HepG2 (cell line): ENCODE data around the gene WNT3. TPM values are rescaled to one million over a fixed set of nuclear protein-coding genes. Genes with fewer than 3 reads are reported as not detected.

Source experiments
- ARNT ChIP-seq: fragments of 450-650 bp; IDR thresholded peaks from 2 replicates; pipeline ENCODE4 v1.6.1; 2017
- CHD4 ChIP-seq: fragments of 200-600 bp; sonication (generic); IDR thresholded peaks from 2 replicates; pipeline ENCODE4 v1.7.0; 2017; ENCODE audit warnings: mild to moderate bottlenecking, low read length, borderline replicate concordance
- ELF1 ChIP-seq: sonication (generic); formaldehyde crosslinking; IDR thresholded peaks from 2 replicates; pipeline ENCODE4 v1.4.0; 2020; ENCODE audit warnings: missing genetic modification reagents
- ERF ChIP-seq: IDR thresholded peaks from 2 replicates; pipeline ENCODE4 v1.6.1; 2018; ENCODE audit warnings: missing biosample characterization, missing genetic modification reagents
- GTF3A ChIP-seq: sonication (generic); formaldehyde crosslinking; conservative IDR thresholded peaks from 2 replicates; pipeline ENCODE4 v1.4.0; 2020; ENCODE audit warnings: mild to moderate bottlenecking, missing genetic modification reagents
- KDM1A ChIP-seq: IDR thresholded peaks from 2 replicates; pipeline ENCODE4 v1.6.1; 2016; ENCODE audit warnings: missing compliant biosample characterization
- MXI1 ChIP-seq: IDR thresholded peaks from 3 replicates; pipeline ENCODE4 v1.6.1; 2012; ENCODE audit warnings: low read depth, low read length, inconsistent platforms, borderline replicate concordance
- PCBP1 ChIP-seq: fragments of 200-400 bp; formaldehyde crosslinking; IDR thresholded peaks from 2 replicates; pipeline ENCODE4 v1.6.1; 2017; ENCODE audit warnings: mild to moderate bottlenecking, low read depth, low read length, borderline replicate concordance
- SOX6 ChIP-seq, 2 experiments: fragments of 450-650 bp in 1 of 2; sonication (generic) in 1 of 2; formaldehyde crosslinking in 1 of 2; IDR thresholded peaks; 2 replicates each; pipeline versions ENCODE4 v1.4.0 to v1.6.1; 2017 to 2020; ENCODE audit warnings: antibody characterized with exemption in 1 of 2, mild to moderate bottlenecking in 1 of 2, missing genetic modification reagents in 1 of 2
- SPEN ChIP-seq: sonication (generic); formaldehyde crosslinking; IDR thresholded peaks from 2 replicates; pipeline ENCODE4 v1.5.1; 2020; ENCODE audit warnings: low read depth, mild to moderate bottlenecking, missing genetic modification reagents
- STAG1 ChIP-seq: sonication (generic); formaldehyde crosslinking; IDR thresholded peaks from 2 replicates; pipeline ENCODE4 v1.4.0; 2020; ENCODE audit warnings: missing genetic modification reagents
- TBL1XR1 ChIP-seq: fragments of 150-350 bp; IDR thresholded peaks from 2 replicates; pipeline ENCODE4 v1.6.1; 2014; ENCODE audit warnings: borderline replicate concordance, low read length; ENCODE audit not compliant: partially characterized antibody
- TMF1 ChIP-seq: sonication (generic); formaldehyde crosslinking; IDR thresholded peaks from 2 replicates; pipeline ENCODE4 v1.8.1; 2022; ENCODE audit warnings: low read depth, missing genetic modification reagents
- ZNF274 ChIP-seq: sonication (generic); formaldehyde crosslinking; IDR thresholded peaks from 2 replicates; pipeline ENCODE4 v1.5.1; 2020; ENCODE audit warnings: mild to moderate bottlenecking, missing genetic modification reagents
- ZNF446 ChIP-seq: sonication (generic); formaldehyde crosslinking; IDR thresholded peaks from 2 replicates; pipeline ENCODE4 v1.5.0; 2020; ENCODE audit warnings: mild to moderate bottlenecking, missing genetic modification reagents
- ZNF547 ChIP-seq: sonication (generic); formaldehyde crosslinking; IDR thresholded peaks from 2 replicates; pipeline ENCODE4 v1.5.1; 2020; ENCODE audit warnings: mild to moderate bottlenecking, missing genetic modification reagents
- ZNF607 ChIP-seq: sonication (generic); formaldehyde crosslinking; IDR thresholded peaks from 2 replicates; pipeline ENCODE4 v1.5.1; 2020; ENCODE audit warnings: missing genetic modification reagents, mild to moderate bottlenecking, borderline replicate concordance
- ZNF788 ChIP-seq: sonication (generic); formaldehyde crosslinking; IDR thresholded peaks from 2 replicates; pipeline ENCODE4 v1.5.0; 2020; ENCODE audit warnings: mild to moderate bottlenecking, missing genetic modification reagents, borderline replicate concordance
- ZSCAN31 ChIP-seq: sonication (generic); formaldehyde crosslinking; IDR thresholded peaks from 2 replicates; pipeline ENCODE4 v1.5.0; 2020; ENCODE audit warnings: low read depth, mild to moderate bottlenecking, missing genetic modification reagents
- polyA plus RNA-seq, 8 experiments: library from polyadenylated mRNA; depleted of rRNA in 3 of 8; stranded (reverse) in 7 of 8; unstranded in 1 of 8; fragments of >200 nt; fragmentation: Illumina TruSeq in 4 of 8; extraction: Trizol in 4 of 8; gene quantifications; 2 replicates each; pipeline versions ENCODE4 v1.2.1 to v1.2.3, GENCODE V29; 2011 to 2016; ENCODE audit warnings: low read depth in 4 of 8, missing spikeins in 1 of 8, mixed read lengths in 1 of 8; ENCODE audit not compliant: insufficient read depth in 1 of 8
- total RNA-seq, 5 experiments: library from RNA; depleted of rRNA; stranded (reverse); fragments of >200 nt; fragmentation: Illumina TruSeq; extraction: Trizol; gene quantifications; 2 replicates each; pipeline ENCODE4 v1.2.3, GENCODE V29; 2016; ENCODE audit warnings: low read depth in 1 of 5
- TF ChIP-seq, protein P1 (sequence below): sonication (generic); formaldehyde crosslinking; IDR thresholded peaks from 2 replicates; pipeline ENCODE4 v1.4.0; 2020; ENCODE audit warnings: missing genetic modification reagents, borderline replicate concordance
- TF ChIP-seq, protein P2 (sequence below): sonication (generic); formaldehyde crosslinking; IDR thresholded peaks from 2 replicates; pipeline ENCODE4 v1.4.0; 2020; ENCODE audit warnings: missing genetic modification reagents, borderline replicate concordance
- TF ChIP-seq, protein P3 (sequence below): sonication (generic); formaldehyde crosslinking; IDR thresholded peaks from 2 replicates; pipeline ENCODE4 v1.5.0; 2020; ENCODE audit warnings: missing genetic modification reagents
- TF ChIP-seq, protein P4 (sequence below): sonication (generic); formaldehyde crosslinking; IDR thresholded peaks from 2 replicates; pipeline ENCODE4 v1.4.0; 2020; ENCODE audit warnings: missing genetic modification reagents

WNT3 gene
- total and polyA plus RNA-seq, 2 of the 13 experiments (the other 11 are each of a cell fraction or from before 2014, with no cell fraction given) = 8.5 to 10.3 TPM

DNA sequence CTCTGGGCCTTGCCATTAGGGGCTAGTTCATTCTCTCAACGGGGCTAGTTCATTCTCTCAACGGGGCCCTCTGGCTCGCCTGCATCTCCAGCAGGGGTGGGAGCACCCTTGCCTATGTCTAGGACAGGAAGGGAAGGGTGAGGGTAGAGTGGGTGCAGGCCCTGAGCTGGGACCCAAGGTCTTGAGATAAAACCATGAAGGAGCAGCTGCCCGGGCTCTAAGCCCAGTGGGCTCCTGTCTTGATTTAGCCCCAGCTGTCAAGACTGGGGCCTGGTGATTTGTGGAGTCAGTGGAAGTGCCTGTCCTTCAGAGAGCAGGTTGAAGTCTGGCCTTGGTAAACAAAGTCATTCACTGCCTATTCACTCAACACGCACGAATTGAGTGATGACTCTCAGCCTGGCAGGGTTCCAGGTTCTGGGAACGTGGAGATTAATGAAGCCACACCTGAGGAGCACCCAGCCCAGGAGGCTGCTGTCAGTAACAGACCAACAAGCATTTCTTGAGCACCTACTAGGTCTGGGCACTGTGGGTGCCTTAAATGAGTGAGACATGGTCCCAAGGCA is 35.4 kb downstream of the WNT3 start (continued):
- TF ChIP-seq, protein P1, sequence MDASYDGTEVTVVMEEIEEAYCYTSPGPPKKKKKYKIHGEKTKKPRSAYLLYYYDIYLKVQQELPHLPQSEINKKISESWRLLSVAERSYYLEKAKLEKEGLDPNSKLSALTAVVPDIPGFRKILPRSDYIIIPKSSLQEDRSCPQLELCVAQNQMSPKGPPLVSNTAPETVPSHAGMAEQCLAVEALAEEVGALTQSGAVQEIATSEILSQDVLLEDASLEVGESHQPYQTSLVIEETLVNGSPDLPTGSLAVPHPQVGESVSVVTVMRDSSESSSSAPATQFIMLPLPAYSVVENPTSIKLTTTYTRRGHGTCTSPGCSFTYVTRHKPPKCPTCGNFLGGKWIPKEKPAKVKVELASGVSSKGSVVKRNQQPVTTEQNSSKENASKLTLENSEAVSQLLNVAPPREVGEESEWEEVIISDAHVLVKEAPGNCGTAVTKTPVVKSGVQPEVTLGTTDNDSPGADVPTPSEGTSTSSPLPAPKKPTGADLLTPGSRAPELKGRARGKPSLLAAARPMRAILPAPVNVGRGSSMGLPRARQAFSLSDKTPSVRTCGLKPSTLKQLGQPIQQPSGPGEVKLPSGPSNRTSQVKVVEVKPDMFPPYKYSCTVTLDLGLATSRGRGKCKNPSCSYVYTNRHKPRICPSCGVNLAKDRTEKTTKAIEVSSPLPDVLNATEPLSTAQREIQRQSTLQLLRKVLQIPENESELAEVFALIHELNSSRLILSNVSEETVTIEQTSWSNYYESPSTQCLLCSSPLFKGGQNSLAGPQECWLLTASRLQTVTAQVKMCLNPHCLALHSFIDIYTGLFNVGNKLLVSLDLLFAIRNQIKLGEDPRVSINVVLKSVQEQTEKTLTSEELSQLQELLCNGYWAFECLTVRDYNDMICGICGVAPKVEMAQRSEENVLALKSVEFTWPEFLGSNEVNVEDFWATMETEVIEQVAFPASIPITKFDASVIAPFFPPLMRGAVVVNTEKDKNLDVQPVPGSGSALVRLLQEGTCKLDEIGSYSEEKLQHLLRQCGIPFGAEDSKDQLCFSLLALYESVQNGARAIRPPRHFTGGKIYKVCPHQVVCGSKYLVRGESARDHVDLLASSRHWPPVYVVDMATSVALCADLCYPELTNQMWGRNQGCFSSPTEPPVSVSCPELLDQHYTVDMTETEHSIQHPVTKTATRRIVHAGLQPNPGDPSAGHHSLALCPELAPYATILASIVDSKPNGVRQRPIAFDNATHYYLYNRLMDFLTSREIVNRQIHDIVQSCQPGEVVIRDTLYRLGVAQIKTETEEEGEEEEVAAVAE (CRISPR knock-in tag) = peak; percentile 37; the same call in 1 of the 2 replicates
- peak; percentile 58; the same call in 1 of the 2 replicates for TF ChIP-seq ERF (CRISPR knock-in tag)
- no peak for TF ChIP-seq TBL1XR1
- peak; percentile 51; the same call in 1 of the 3 replicates for TF ChIP-seq MXI1
- no peak for TF ChIP-seq ZNF547 (CRISPR knock-in tag)
- TF ChIP-seq, protein P2, sequence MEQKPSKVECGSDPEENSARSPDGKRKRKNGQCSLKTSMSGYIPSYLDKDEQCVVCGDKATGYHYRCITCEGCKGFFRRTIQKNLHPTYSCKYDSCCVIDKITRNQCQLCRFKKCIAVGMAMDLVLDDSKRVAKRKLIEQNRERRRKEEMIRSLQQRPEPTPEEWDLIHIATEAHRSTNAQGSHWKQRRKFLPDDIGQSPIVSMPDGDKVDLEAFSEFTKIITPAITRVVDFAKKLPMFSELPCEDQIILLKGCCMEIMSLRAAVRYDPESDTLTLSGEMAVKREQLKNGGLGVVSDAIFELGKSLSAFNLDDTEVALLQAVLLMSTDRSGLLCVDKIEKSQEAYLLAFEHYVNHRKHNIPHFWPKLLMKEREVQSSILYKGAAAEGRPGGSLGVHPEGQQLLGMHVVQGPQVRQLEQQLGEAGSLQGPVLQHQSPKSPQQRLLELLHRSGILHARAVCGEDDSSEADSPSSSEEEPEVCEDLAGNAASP = peak; percentile 43; the same call in 1 of the 2 replicates
- TF ChIP-seq ZNF788 (CRISPR knock-in tag) = peak; percentile 54
- TF ChIP-seq ZNF446 (CRISPR knock-in tag) = no peak
- no peak for TF ChIP-seq SOX6 (IDR thresholded peaks at IDR 0.05)
- peak; percentile 61 for TF ChIP-seq SOX6 (CRISPR knock-in tag; IDR thresholded peaks at IDR 0.05)
- TF ChIP-seq STAG1 (CRISPR knock-in tag) = peak; percentile 7; the same call in 1 of the 2 replicates
- TF ChIP-seq GTF3A (CRISPR knock-in tag) = no peak
- TF ChIP-seq, protein P3, sequence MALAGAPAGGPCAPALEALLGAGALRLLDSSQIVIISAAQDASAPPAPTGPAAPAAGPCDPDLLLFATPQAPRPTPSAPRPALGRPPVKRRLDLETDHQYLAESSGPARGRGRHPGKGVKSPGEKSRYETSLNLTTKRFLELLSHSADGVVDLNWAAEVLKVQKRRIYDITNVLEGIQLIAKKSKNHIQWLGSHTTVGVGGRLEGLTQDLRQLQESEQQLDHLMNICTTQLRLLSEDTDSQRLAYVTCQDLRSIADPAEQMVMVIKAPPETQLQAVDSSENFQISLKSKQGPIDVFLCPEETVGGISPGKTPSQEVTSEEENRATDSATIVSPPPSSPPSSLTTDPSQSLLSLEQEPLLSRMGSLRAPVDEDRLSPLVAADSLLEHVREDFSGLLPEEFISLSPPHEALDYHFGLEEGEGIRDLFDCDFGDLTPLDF (CRISPR knock-in tag) = no peak
- TF ChIP-seq ZNF607 (CRISPR knock-in tag) = no peak; the same call in 1 of the 2 replicates
- TF ChIP-seq ZNF274 (CRISPR knock-in tag) = no peak
- TF ChIP-seq PCBP1 = no peak
- TF ChIP-seq ARNT = no peak
- peak; percentile 43; the same call in 1 of the 2 replicates for TF ChIP-seq KDM1A (CRISPR knock-in tag)
- TF ChIP-seq TMF1 (CRISPR knock-in tag) = no peak
- no peak for TF ChIP-seq SPEN
- 0 out of 2 replicates have a peak, but pooled peaks have one; percentile 49 for TF ChIP-seq ZSCAN31 (CRISPR knock-in tag)
- TF ChIP-seq CHD4 = no peak
- TF ChIP-seq, protein P4, sequence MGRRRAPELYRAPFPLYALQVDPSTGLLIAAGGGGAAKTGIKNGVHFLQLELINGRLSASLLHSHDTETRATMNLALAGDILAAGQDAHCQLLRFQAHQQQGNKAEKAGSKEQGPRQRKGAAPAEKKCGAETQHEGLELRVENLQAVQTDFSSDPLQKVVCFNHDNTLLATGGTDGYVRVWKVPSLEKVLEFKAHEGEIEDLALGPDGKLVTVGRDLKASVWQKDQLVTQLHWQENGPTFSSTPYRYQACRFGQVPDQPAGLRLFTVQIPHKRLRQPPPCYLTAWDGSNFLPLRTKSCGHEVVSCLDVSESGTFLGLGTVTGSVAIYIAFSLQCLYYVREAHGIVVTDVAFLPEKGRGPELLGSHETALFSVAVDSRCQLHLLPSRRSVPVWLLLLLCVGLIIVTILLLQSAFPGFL (CRISPR knock-in tag) = no peak
- no peak for TF ChIP-seq ELF1 (CRISPR knock-in tag)
